GM12878 (cell line): ENCODE data around the gene PLXNA2.

Source experiments
- CTCF ChIP-seq, 3 experiments: IDR thresholded peaks in 2 of 3; conservative IDR thresholded peaks in 1 of 3; 2 replicates each; pipeline ENCODE4 v1.5.1; 2011; ENCODE audit warnings: low read depth in 3 of 3, low read length in 3 of 3, mild to moderate bottlenecking in 3 of 3, control low read depth in 2 of 3, moderate library complexity in 2 of 3, inconsistent platforms in 1 of 3, mixed read lengths in 1 of 3; ENCODE audit not compliant: control insufficient read depth in 2 of 3, insufficient read depth in 1 of 3; ENCODE audit errors: extremely low read depth in 1 of 3
- CUX1 ChIP-seq: IDR thresholded peaks from 2 replicates; pipeline ENCODE4 v1.6.1; 2012; ENCODE audit warnings: improper control_type of control experiment, low read depth, low read length; ENCODE audit not compliant: insufficient replicate concordance
- ELK1 ChIP-seq: IDR thresholded peaks from 2 replicates; pipeline ENCODE4 v1.6.1; 2012; ENCODE audit warnings: low read depth, low read length, improper control_type of control experiment
- POLR2A ChIP-seq: IDR thresholded peaks from 2 replicates; pipeline ENCODE4 v1.6.1; 2011; ENCODE audit warnings: low read depth, mild to moderate bottlenecking, low read length
- POLR2AphosphoS5 ChIP-seq: IDR thresholded peaks from 2 replicates; pipeline ENCODE4 v1.6.1; 2011; ENCODE audit warnings: mild to moderate bottlenecking, low read length, inconsistent platforms
- PRDM15 ChIP-seq: fragments of 450-650 bp; formaldehyde crosslinking; IDR thresholded peaks from 2 replicates; pipeline ENCODE4 v1.4.0; 2020; ENCODE audit warnings: mild to moderate bottlenecking, moderate library complexity
- STAT1 ChIP-seq: fragments of 450-650 bp; conservative IDR thresholded peaks from 2 replicates; pipeline ENCODE4 v1.6.1; 2014; ENCODE audit warnings: antibody characterized with exemption, mild to moderate bottlenecking
- TAF1 ChIP-seq: IDR thresholded peaks from 2 replicates; pipeline ENCODE4 v1.6.1; 2011; ENCODE audit warnings: mild to moderate bottlenecking, low read depth, low read length, borderline replicate concordance

- no peak for TF ChIP-seq PRDM15 (CRISPR knock-in tag)
- TF ChIP-seq STAT1: no peak
- no peak for TF ChIP-seq CTCF (IDR thresholded peaks at IDR 0.05 in 2 of 3, conservative IDR thresholded peaks at IDR 0.05 in 1 of 3; ENCODE audit: control insufficient read depth in 2 of 3, extremely low read depth in 1 of 3, insufficient read depth in 1 of 3, low read depth in 3 of 3, low read length in 3 of 3)
- no peak for TF ChIP-seq ELK1
- no peak for TF ChIP-seq CUX1
- TF ChIP-seq TAF1: no peak
- TF ChIP-seq POLR2AphosphoS5: no peak
- no peak for TF ChIP-seq POLR2A
Observed at GRCh38 chr1:208071435-208072031, 172.7 kb downstream of the PLXNA2 start.
